PC-9 (cell line): ENCODE measurements around the gene NRG3.

ENCODE experiments used
- EZH2 ChIP-seq: fragments of 200-600 bp; sonication (generic); IDR thresholded peaks from 2 replicates; pipeline ENCODE4 v1.8.0; 2017; ENCODE audit warnings: antibody characterized with exemption, low read depth
- TF ChIP-seq, protein P1 (sequence below): fragments of 200-600 bp; sonication (generic); conservative IDR thresholded peaks from 2 replicates; pipeline ENCODE4 v1.6.1; 2017; ENCODE audit warnings: mixed run types, antibody characterized with exemption, mild to moderate bottlenecking, moderate library complexity

DNA sequence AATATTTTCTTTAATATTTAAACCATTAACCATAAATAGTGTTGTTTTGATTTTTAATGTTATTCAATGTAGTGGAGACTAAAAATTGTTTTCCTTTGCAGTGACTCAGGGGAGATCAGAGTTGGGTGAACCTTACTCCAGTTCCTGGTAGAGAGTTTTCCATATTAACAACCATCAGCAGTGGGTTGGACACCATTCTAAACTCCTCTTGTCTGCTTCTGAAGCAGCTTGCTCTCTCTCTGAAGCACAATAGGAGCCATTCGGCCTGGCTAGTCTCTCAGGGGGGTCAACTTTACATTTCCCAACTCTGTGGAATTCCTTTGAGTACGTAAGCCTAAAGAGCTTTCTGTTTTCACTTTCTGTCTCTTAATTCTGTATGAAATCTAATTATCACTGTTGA is 9.4 kb upstream of the NRG3 start:
- TF ChIP-seq, protein P1, sequence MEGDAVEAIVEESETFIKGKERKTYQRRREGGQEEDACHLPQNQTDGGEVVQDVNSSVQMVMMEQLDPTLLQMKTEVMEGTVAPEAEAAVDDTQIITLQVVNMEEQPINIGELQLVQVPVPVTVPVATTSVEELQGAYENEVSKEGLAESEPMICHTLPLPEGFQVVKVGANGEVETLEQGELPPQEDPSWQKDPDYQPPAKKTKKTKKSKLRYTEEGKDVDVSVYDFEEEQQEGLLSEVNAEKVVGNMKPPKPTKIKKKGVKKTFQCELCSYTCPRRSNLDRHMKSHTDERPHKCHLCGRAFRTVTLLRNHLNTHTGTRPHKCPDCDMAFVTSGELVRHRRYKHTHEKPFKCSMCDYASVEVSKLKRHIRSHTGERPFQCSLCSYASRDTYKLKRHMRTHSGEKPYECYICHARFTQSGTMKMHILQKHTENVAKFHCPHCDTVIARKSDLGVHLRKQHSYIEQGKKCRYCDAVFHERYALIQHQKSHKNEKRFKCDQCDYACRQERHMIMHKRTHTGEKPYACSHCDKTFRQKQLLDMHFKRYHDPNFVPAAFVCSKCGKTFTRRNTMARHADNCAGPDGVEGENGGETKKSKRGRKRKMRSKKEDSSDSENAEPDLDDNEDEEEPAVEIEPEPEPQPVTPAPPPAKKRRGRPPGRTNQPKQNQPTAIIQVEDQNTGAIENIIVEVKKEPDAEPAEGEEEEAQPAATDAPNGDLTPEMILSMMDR = no peak
- TF ChIP-seq EZH2 = no peak
